K562 (cell line): ENCODE measurements around the gene FARP1. TPM values are rescaled to one million over a fixed set of nuclear protein-coding genes. Genes with fewer than 3 reads are reported as not detected.

Experiments
- ATAC-seq: fragments of 200-7000 bp; cut with Tn5 transposase; 3 replicates; pipeline ENCODE4 v1.9.1; 2020; ENCODE audit warnings: moderate library complexity
- BruUV-seq: library from RNA; stranded (reverse); fragments of 400-500 nt; replicated peaks from 2 replicates; lab custom pipeline; 2021; lab: Mats Ljungman, UMichigan
- CTCF ChIA-PET: fragments of 300-600 bp; formaldehyde crosslinking; extraction: SDS; loops from one replicate; lab custom pipeline; 2021; ENCODE audit warnings: low intra/inter-chr PET ratio; lab: Yijun Ruan, JAX
- POLR2A ChIA-PET: fragments of 300-600, 350-650 bp; sonication (Branson Sonifier 250); formaldehyde crosslinking; extraction: SDS; loops from one replicate; lab custom pipeline; 2021; ENCODE audit warnings: antibody characterized with exemption, inconsistent platforms; lab: Yijun Ruan, JAX
- DNase-seq, 4 experiments: peaks; one replicate each; pipeline versions ENCODE4 v3.0.0 to v3.0.0-alpha.2; 2011 to 2018; ENCODE audit warnings: low spot score in 3 of 4, mixed read lengths in 3 of 4; ENCODE audit errors: extremely low read depth in 1 of 4
- FAIRE-seq: peaks from 2 replicates; lab custom pipeline; 2011; peaks lifted over from hg19 to GRCh38; lab: Jason Lieb, UNC
- H2AFZ ChIP-seq: 2 replicates; pipeline ENCODE4 v1.6.0; 2011; ENCODE audit warnings: low read depth, low read length, control low read depth, inconsistent platforms
- H3K27ac ChIP-seq: fragments of 200-600 bp; 3 replicates; pipeline ENCODE4 v1.8.0; 2011; ENCODE audit warnings: low read depth, mild to moderate bottlenecking, control low read depth, inconsistent platforms, low read length, moderate library complexity, mixed read lengths; ENCODE audit errors: extremely low read depth
- H3K27me3 ChIP-seq, 2 experiments: fragments of 300-600 bp in 1 of 2; 2 replicates in 1 of 2; 3 replicates in 1 of 2; pipeline versions ENCODE4 v1.6.0 to v1.8.0; 2011; ENCODE audit warnings: inconsistent platforms in 2 of 2, low read length in 2 of 2, mild to moderate bottlenecking in 1 of 2, mixed read lengths in 1 of 2, moderate library complexity in 1 of 2; ENCODE audit not compliant: control insufficient read depth in 2 of 2, insufficient read depth in 2 of 2
- H3K36me3 ChIP-seq: fragments of 300-600 bp; 3 replicates; pipeline ENCODE4 v1.8.0; 2011; ENCODE audit warnings: mild to moderate bottlenecking, low read length, inconsistent platforms; ENCODE audit not compliant: control insufficient read depth, insufficient read depth
- H3K4me1 ChIP-seq, 2 experiments: fragments of 200-600 bp in 1 of 2; replicated peaks in 1 of 2; 2 replicates in 1 of 2; 3 replicates in 1 of 2; pipeline versions ENCODE4 v1.5.1 to v1.8.0; 2011; ENCODE audit warnings: inconsistent platforms in 2 of 2, low read length in 2 of 2, mild to moderate bottlenecking in 1 of 2, mixed read lengths in 1 of 2, moderate library complexity in 1 of 2; ENCODE audit not compliant: control insufficient read depth in 2 of 2, insufficient read depth in 2 of 2
- H3K4me2 ChIP-seq: 2 replicates; pipeline ENCODE4 v1.6.1; 2011; ENCODE audit warnings: low read length, control low read depth, inconsistent platforms, mixed read lengths; ENCODE audit not compliant: insufficient read depth
- H3K4me3 ChIP-seq: fragments of 200-600 bp; sonication (generic), shearing (Covaris generic); 2 replicates; pipeline ENCODE4 v1.5.1; 2016; ENCODE audit warnings: control low read depth, inconsistent platforms
- H3K79me2 ChIP-seq: fragments of 200-600 bp; 3 replicates; pipeline ENCODE4 v1.8.0; 2011; ENCODE audit warnings: low read length, inconsistent platforms; ENCODE audit not compliant: control insufficient read depth, insufficient read depth
- H3K9ac ChIP-seq, 2 experiments: 2 replicates each; pipeline versions ENCODE4 v1.6.0 to v1.6.1; 2011; ENCODE audit warnings: low read depth in 2 of 2, low read length in 2 of 2, control low read depth in 1 of 2, inconsistent platforms in 1 of 2, mild to moderate bottlenecking in 1 of 2, mixed read lengths in 1 of 2; ENCODE audit not compliant: insufficient read depth in 1 of 2
- H3K9me1 ChIP-seq: one replicate; pipeline ENCODE4 v1.6.0; 2011; ENCODE audit warnings: inconsistent platforms, mild to moderate bottlenecking, low read length, moderate library complexity; ENCODE audit not compliant: control insufficient read depth, insufficient read depth
- H3K9me3 ChIP-seq: replicated peaks from 2 replicates; pipeline ENCODE4 v1.5.1; 2011; ENCODE audit warnings: low read depth, low read length, inconsistent platforms; ENCODE audit not compliant: control insufficient read depth, insufficient read depth
- H4K20me1 ChIP-seq: replicated peaks from 2 replicates; pipeline ENCODE4 v1.6.1; 2011; ENCODE audit warnings: low read length, inconsistent platforms, mixed read lengths; ENCODE audit not compliant: control insufficient read depth, insufficient read depth
- HNRNPL ChIP-seq: fragments of 200-400 bp; formaldehyde crosslinking; IDR thresholded peaks from 2 replicates; pipeline ENCODE4 v1.6.1; 2017; ENCODE audit warnings: low read depth, mild to moderate bottlenecking, low read length
- YY1 ChIP-seq, 3 experiments: IDR thresholded peaks; 2 replicates each; pipeline ENCODE4 v1.6.1; 2011; ENCODE audit warnings: low read length in 2 of 3, mild to moderate bottlenecking in 2 of 3, moderate library complexity in 2 of 3, borderline replicate concordance in 1 of 3, control low read depth in 1 of 3, low read depth in 1 of 3; ENCODE audit not compliant: insufficient read depth in 3 of 3, insufficient replicate concordance in 2 of 3, control insufficient read depth in 1 of 3, insufficient read length in 1 of 3; ENCODE audit errors: extremely low read depth in 1 of 3
- WGBS: fragments of 100-300 bp; shearing (Covaris generic); methylation state at CpG from one replicate; pipeline ENCODE4 v1.1.6; 2016; ENCODE audit warnings: low coverage, mixed read lengths; ENCODE audit not compliant: insufficient coverage; ENCODE audit errors: missing lambda C conversion rate; 5-methylcytosine and 5-hydroxymethylcytosine counted together
- in situ Hi-C: fragments of 300-500 bp; cut with MboI; formaldehyde crosslinking; loops from 4 replicates; pipeline ENCODE4 v1.15.0; 2018; ENCODE audit warnings: inconsistent platforms, mixed read lengths
- intact Hi-C: fragments of 100-400 bp; cut with micrococcal nuclease; formaldehyde crosslinking; loops from 2 replicates; pipeline ENCODE4 v1.14.2; 2022
- polyA plus RNA-seq, 8 experiments: library from polyadenylated mRNA; depleted of rRNA in 4 of 8; stranded (reverse) in 5 of 8; unstranded in 3 of 8; fragments of >200 nt; fragmentation: Nextera tagmentation in 2 of 8; fragmentation: Illumina TruSeq in 1 of 8; extraction: Ambion mirVana in 2 of 8; extraction: Trizol in 1 of 8; gene quantifications; 2 replicates each; pipeline versions ENCODE4 v1.2.1 to v1.2.3, GENCODE V29; 2011 to 2014; ENCODE audit warnings: inconsistent platforms in 1 of 8, missing spikeins in 1 of 8
- total RNA-seq, 7 experiments: library from RNA; depleted of rRNA in 6 of 7; stranded (reverse); fragments of >200 nt in 6 of 7; fragmentation: Illumina TruSeq in 2 of 7; extraction: Trizol in 2 of 7; gene quantifications; 2 replicates each; pipeline versions ENCODE4 v1.2.1 to v1.2.3, GENCODE V29; 2011 to 2021; ENCODE audit warnings: low replicate concordance in 1 of 7
- TF ChIP-seq, protein P1 (sequence below), 2 experiments: fragments of 450-650 bp; formaldehyde crosslinking in 1 of 2; IDR thresholded peaks; 2 replicates each; pipeline versions ENCODE4 v1.4.0 to v1.6.1; 2014 to 2020; ENCODE audit warnings: mild to moderate bottlenecking in 2 of 2, borderline replicate concordance in 1 of 2, low read depth in 1 of 2

Gene FARP1
- total and polyA plus RNA-seq, 9 of the 15 experiments (the other 6 are each of a cell fraction or from before 2014, with no cell fraction given): 0.03 to 0.29 (median 0.05) TPM; not detected in 3

GRCh38 chr13:98214707-98215106 lies 71.8 kb downstream of the FARP1 start:
- FAIRE-seq (no peak), ATAC-seq (no peak), DNase-seq (no peak)
- no peaks in the 10 kb centered on the region for H3K36me3 ChIP-seq
- ChIA-PET POLR2A (interaction anchor here (1.1 to 1.3 kb wide), 2 partner anchors 11 to 130 kb away, joined by 3 read pairs; no protein-coding TSS in a partner anchor), CTCF (no interaction called here)
- no peaks in the 10 kb centered on the region for H3K9me3 ChIP-seq
- WGBS: 0% methylated on average over 6 of the region's 6 CpGs
- H3K9me1 ChIP-seq: no peaks in the 10 kb centered on the region
- H3K27me3 ChIP-seq: peaks cover 4 to 25% of the 10 kb centered on the region in 2 experiments; a peak in 3 of 5 replicates
- H2AFZ ChIP-seq: no peak overlapping the region
- H4K20me1 ChIP-seq: no peaks in the 10 kb centered on the region; the same call in 1 of the 2 replicates
- no peak overlapping the region for H3K4me3 ChIP-seq
- intact Hi-C loops: no loop called here
- no TSS peak for BruUV-seq
- H3K4me2 ChIP-seq: no peak overlapping the region
- no peak overlapping the region for H3K27ac ChIP-seq
- in situ Hi-C loops: no loop called here
- no peak overlapping the region for H3K9ac ChIP-seq
- H3K4me1 ChIP-seq: no peaks in the 10 kb centered on the region
- TF ChIP-seq HNRNPL (no peak), YY1 (IDR thresholded peaks at IDR 0.05; ENCODE audit: borderline replicate concordance in 1 of 3, control insufficient read depth in 1 of 3, extremely low read depth in 1 of 3, insufficient read depth in 3 of 3, insufficient read length in 1 of 3, insufficient replicate concordance in 2 of 3, low read depth in 1 of 3, low read length in 2 of 3) (no peak)
- TF ChIP-seq, protein P1, sequence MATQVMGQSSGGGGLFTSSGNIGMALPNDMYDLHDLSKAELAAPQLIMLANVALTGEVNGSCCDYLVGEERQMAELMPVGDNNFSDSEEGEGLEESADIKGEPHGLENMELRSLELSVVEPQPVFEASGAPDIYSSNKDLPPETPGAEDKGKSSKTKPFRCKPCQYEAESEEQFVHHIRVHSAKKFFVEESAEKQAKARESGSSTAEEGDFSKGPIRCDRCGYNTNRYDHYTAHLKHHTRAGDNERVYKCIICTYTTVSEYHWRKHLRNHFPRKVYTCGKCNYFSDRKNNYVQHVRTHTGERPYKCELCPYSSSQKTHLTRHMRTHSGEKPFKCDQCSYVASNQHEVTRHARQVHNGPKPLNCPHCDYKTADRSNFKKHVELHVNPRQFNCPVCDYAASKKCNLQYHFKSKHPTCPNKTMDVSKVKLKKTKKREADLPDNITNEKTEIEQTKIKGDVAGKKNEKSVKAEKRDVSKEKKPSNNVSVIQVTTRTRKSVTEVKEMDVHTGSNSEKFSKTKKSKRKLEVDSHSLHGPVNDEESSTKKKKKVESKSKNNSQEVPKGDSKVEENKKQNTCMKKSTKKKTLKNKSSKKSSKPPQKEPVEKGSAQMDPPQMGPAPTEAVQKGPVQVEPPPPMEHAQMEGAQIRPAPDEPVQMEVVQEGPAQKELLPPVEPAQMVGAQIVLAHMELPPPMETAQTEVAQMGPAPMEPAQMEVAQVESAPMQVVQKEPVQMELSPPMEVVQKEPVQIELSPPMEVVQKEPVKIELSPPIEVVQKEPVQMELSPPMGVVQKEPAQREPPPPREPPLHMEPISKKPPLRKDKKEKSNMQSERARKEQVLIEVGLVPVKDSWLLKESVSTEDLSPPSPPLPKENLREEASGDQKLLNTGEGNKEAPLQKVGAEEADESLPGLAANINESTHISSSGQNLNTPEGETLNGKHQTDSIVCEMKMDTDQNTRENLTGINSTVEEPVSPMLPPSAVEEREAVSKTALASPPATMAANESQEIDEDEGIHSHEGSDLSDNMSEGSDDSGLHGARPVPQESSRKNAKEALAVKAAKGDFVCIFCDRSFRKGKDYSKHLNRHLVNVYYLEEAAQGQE (IDR thresholded peaks at IDR 0.05; ENCODE audit: borderline replicate concordance): no peak
- TF ChIP-seq, protein P1 (CRISPR knock-in tag; IDR thresholded peaks at IDR 0.05; ENCODE audit: low read depth): no peak
- no peaks in the 10 kb centered on the region for H3K79me2 ChIP-seq
